Lung (tissue), 16 donors: ENCODE data around the gene EFHC2. TPM values are rescaled to one million over a fixed set of nuclear protein-coding genes. Genes with fewer than 3 reads are reported as not detected.

Experiments
- ATAC-seq: fragments of 200-7000 bp; cut with Tn5 transposase; one replicate; pipeline ENCODE4 v1.9.1; 2020; ENCODE audit warnings: moderate number of reproducible peaks; ENCODE audit not compliant: insufficient read depth, low FRiP score
- DNase-seq, 3 donors: peaks; one replicate each; pipeline ENCODE4 v3.0.0-alpha.2; 2013 to 2017
- H3K27ac ChIP-seq, 2 donors: one replicate each; pipeline ENCODE4 v1.5.1; 2013; ENCODE audit warnings: mild to moderate bottlenecking in 2 of 2, moderate library complexity in 2 of 2, control low read depth in 1 of 2, inconsistent platforms in 1 of 2, low read depth in 1 of 2, low read length in 1 of 2
- H3K27me3 ChIP-seq, 3 donors: one replicate each; pipeline ENCODE4 v1.5.1; 2013; ENCODE audit warnings: low read length in 2 of 3; ENCODE audit not compliant: control insufficient read depth in 3 of 3, insufficient read depth in 3 of 3
- H3K36me3 ChIP-seq, 4 donors: one replicate each; pipeline ENCODE4 v1.5.1; 2013; ENCODE audit warnings: low read length in 4 of 4, mild to moderate bottlenecking in 1 of 4, moderate library complexity in 1 of 4; ENCODE audit not compliant: control insufficient read depth in 4 of 4, insufficient read depth in 4 of 4
- H3K4me1 ChIP-seq, 5 donors: one replicate each; pipeline ENCODE4 v1.5.1; 2013; ENCODE audit warnings: low read length in 5 of 5, mild to moderate bottlenecking in 2 of 5, moderate library complexity in 1 of 5; ENCODE audit not compliant: control insufficient read depth in 5 of 5, insufficient read depth in 5 of 5
- H3K4me3 ChIP-seq: one replicate; pipeline ENCODE4 v1.5.1; 2013; ENCODE audit warnings: mild to moderate bottlenecking, control low read depth, moderate library complexity
- H3K9ac ChIP-seq, 2 donors: one replicate each; pipeline ENCODE4 v1.5.1; 2013; ENCODE audit warnings: low read length in 2 of 2, control low read depth in 1 of 2; ENCODE audit not compliant: insufficient read depth in 1 of 2
- H3K9me3 ChIP-seq, 4 donors: one replicate each; pipeline ENCODE4 v1.5.1; 2013; ENCODE audit warnings: low read length in 3 of 4, mild to moderate bottlenecking in 1 of 4, moderate library complexity in 1 of 4; ENCODE audit not compliant: control insufficient read depth in 4 of 4, insufficient read depth in 3 of 4
- CTCF ChIP-seq: IDR thresholded peaks from 2 replicates; pipeline ENCODE4 v1.5.1; 2012; ENCODE audit warnings: mild to moderate bottlenecking; ENCODE audit errors: control extremely low read depth, extremely low read depth
- WGBS, 2 donors: extraction: QIAGEN DNeasy Blood & Tissue Kit; methylation state at CpG; one replicate each; pipeline ENCODE4 v1.1.7; 2013; 5-methylcytosine and 5-hydroxymethylcytosine counted together
- long read RNA-seq, 5 donors: transcript quantifications; one replicate each; lab custom pipeline, GENCODE V29; 2026
- polyA plus RNA-seq, 2 donors: library from polyadenylated mRNA; stranded (reverse); fragments of 200-250 nt; gene quantifications; one replicate each; pipeline ENCODE4 v1.2.1, GENCODE V29; 2013
- total RNA-seq, 2 donors: library from RNA; depleted of rRNA in 1 of 2; stranded (reverse); fragments of >200 nt in 1 of 2; gene quantifications; one replicate each; pipeline ENCODE4 v1.2.1, GENCODE V29; 2014 to 2021
- donor health status: control.
- donor health status: control.
- donor health status: Bipolar disorder and iron deficiency.
- donor health status: healthy.
- donor health status: DM: yes; HTN: yes; CAD: no.

Gene EFHC2
- total RNA-seq = 1 to 10 TPM; 7.5 to 8.3 TPM
- polyA plus RNA-seq = 1 to 10 TPM; 2.4 TPM
- long read RNA-seq, donor 1 = 0 reads
- long read RNA-seq, donor 2 = 0 reads
- long read RNA-seq, donor 3 = 0 reads
- long read RNA-seq, donor 4 = 0 reads
- long read RNA-seq, donor 5, partial matches to known transcripts = 0 of 1 reads
- long read RNA-seq, donor 5, other reads (novel, unspliced or antisense) = 0 of 1 reads

- Histone ChIP-seq H3K27ac (no peak within 1 kb of the TSS), H3K4me3 (no peak within 1 kb of the TSS), H3K9me3 (no peaks in the 10 kb centered on the region), H3K9ac (peak within 1 kb of the TSS; percentile 34 to 49), H3K27me3 (peaks cover 0 to 30% (median 12%) of the 10 kb centered on the region in 3 donors), H3K4me1 (peaks cover 0 to 1% (median 0%) of the 10 kb centered on the region in 5 donors), H3K36me3 (no peaks in the 10 kb centered on the region)
- peak; percentile 53 to 70 (median 56) for DNase-seq
- ATAC-seq = peak; percentile 53
- TF ChIP-seq CTCF = no peak
- WGBS, 2 donors = 2 to 7% methylated on average over 17 to 39 of the region's 39 CpGs
Observed at GRCh38 chrX:44343412-44344141, at the start of gene EFHC2. EFHC2 (minus strand) TSS chrX:44343672; CDS start chrX:44343588, 84 bp downstream.

- Histone ChIP-seq H3K9ac (no peak overlapping the region), H3K9me3 (peaks cover 0 to 5% (median 0%) of the 10 kb centered on the region in 4 donors), H3K36me3 (no peaks in the 10 kb centered on the region), H3K27ac (no peak overlapping the region), H3K4me1 (peaks cover 0 to 1% (median 0%) of the 10 kb centered on the region in 5 donors), H3K4me3 (no peak overlapping the region), H3K27me3 (peaks cover 0 to 16% (median 4%) of the 10 kb centered on the region in 3 donors)
- no peak for TF ChIP-seq CTCF
- ATAC-seq = no peak
- 85 to 100% methylated on average over 1 of the region's 1 CpG for WGBS, 2 donors
- DNase-seq = no peak
Observed at GRCh38 chrX:44392767-44393166, 49.3 kb upstream of the EFHC2 start.

- Histone ChIP-seq H3K4me1 (peaks cover 0 to 1% (median 0%) of the 10 kb centered on the region in 5 donors), H3K9me3 (no peaks in the 10 kb centered on the region), H3K27ac (no peak overlapping the region), H3K9ac (no peak overlapping the region), H3K27me3 (peaks cover 0 to 23% (median 4%) of the 10 kb centered on the region in 3 donors), H3K4me3 (no peak overlapping the region), H3K36me3 (no peaks in the 10 kb centered on the region)
- WGBS, 2 donors = 78 to 93% methylated on average over 4 of the region's 4 CpGs
- no peak for TF ChIP-seq CTCF
- DNase-seq (no peak), ATAC-seq (no peak)
Observed at GRCh38 chrX:44384688-44385338, 41.3 kb upstream of the EFHC2 start.
